ENCODE results near the gene RNF138.
"Not testable (repeated sequence)": the region's sequence is repeated elsewhere in the genome, so short reads cannot be mapped to it uniquely, and the experiment has no call there.

The RNF138 gene

GRCh38 chr18:32095192-32095899 is 3.7 kb downstream of the RNF138 start:
- DNase-seq (ENCODE audit: extremely low read depth in 1 of 2, low read depth in 1 of 2): no peak

- DNase-seq (ENCODE audit: extremely low read depth in 1 of 2, low read depth in 1 of 2): no peak
Observed at GRCh38 chr18:32095900-32096229, 4.2 kb downstream of the RNF138 start.

- no peak for DNase-seq (ENCODE audit: extremely low read depth in 1 of 2, low read depth in 1 of 2)
Observed at GRCh38 chr18:32096946-32097345, 5.3 kb downstream of the RNF138 start.

GRCh38 chr18:32104516-32104915 is 12.8 kb downstream of the RNF138 start:
- DNase-seq (ENCODE audit: extremely low read depth in 1 of 2, low read depth in 1 of 2): no peak

- no peak for DNase-seq (ENCODE audit: extremely low read depth in 1 of 2, low read depth in 1 of 2)
Observed at GRCh38 chr18:32110005-32110404, 18.3 kb downstream of the RNF138 start.

- DNase-seq (ENCODE audit: extremely low read depth in 1 of 2, low read depth in 1 of 2): no peak
Observed at GRCh38 chr18:32111706-32112105, 20.0 kb downstream of the RNF138 start.

- DNase-seq (ENCODE audit: extremely low read depth in 1 of 2, low read depth in 1 of 2): no peak
Observed at GRCh38 chr18:32112826-32113225, 21.2 kb downstream of the RNF138 start.

- no peak for DNase-seq (ENCODE audit: extremely low read depth in 1 of 2, low read depth in 1 of 2)
Observed at GRCh38 chr18:32114293-32114942, 22.7 kb downstream of the RNF138 start.

GRCh38 chr18:32122039-32122438 is 30.4 kb downstream of the RNF138 start:
- DNase-seq (ENCODE audit: extremely low read depth in 1 of 2, low read depth in 1 of 2): no peak

GRCh38 chr18:32126538-32126937 is 34.9 kb downstream of the RNF138 start:
- no peak for DNase-seq (ENCODE audit: extremely low read depth in 1 of 2, low read depth in 1 of 2)

- no peak for DNase-seq (ENCODE audit: extremely low read depth in 1 of 2, low read depth in 1 of 2)
Observed at GRCh38 chr18:32135625-32136024, 44.0 kb downstream of the RNF138 start.

GRCh38 chr18:32138332-32138982 is 46.8 kb downstream of the RNF138 start:
- DNase-seq (ENCODE audit: extremely low read depth in 1 of 2, low read depth in 1 of 2): no peak

- DNase-seq (ENCODE audit: extremely low read depth in 1 of 2, low read depth in 1 of 2): no peak
Observed at GRCh38 chr18:32139835-32140283, 48.2 kb downstream of the RNF138 start.

- no peak for DNase-seq (ENCODE audit: extremely low read depth in 1 of 2, low read depth in 1 of 2)
Observed at GRCh38 chr18:32148185-32148870, 56.7 kb downstream of the RNF138 start.

- no peak for DNase-seq (ENCODE audit: extremely low read depth in 1 of 2, low read depth in 1 of 2)
Observed at GRCh38 chr18:32152705-32153448, 61.2 kb downstream of the RNF138 start.

- DNase-seq (ENCODE audit: extremely low read depth in 1 of 2, low read depth in 1 of 2): no peak
Observed at GRCh38 chr18:32156855-32157254, 65.2 kb downstream of the RNF138 start.

- no peak for DNase-seq (ENCODE audit: extremely low read depth in 1 of 2, low read depth in 1 of 2)
Observed at GRCh38 chr18:32157580-32157979, 65.9 kb downstream of the RNF138 start.

- peak; percentile 27 to 46 for DNase-seq (ENCODE audit: extremely low read depth in 1 of 2, low read depth in 1 of 2)
Observed at GRCh38 chr18:32158108-32158624, 66.5 kb downstream of the RNF138 start.

GRCh38 chr18:32158631-32159030 is 67.0 kb downstream of the RNF138 start:
- DNase-seq (ENCODE audit: extremely low read depth in 1 of 2, low read depth in 1 of 2): not testable (repeated sequence)

GRCh38 chr18:32160547-32160946 is 68.9 kb downstream of the RNF138 start:
- DNase-seq (ENCODE audit: extremely low read depth in 1 of 2, low read depth in 1 of 2): no peak

Measured in activated CD8-positive, alpha-beta memory T cell treated with anti-CD3 and anti-CD28 coated beads for 1 hour (primary cell).